HCT116 (cell line): ENCODE data around the gene RNF8. TPM values are rescaled to one million over a fixed set of nuclear protein-coding genes. Genes with fewer than 3 reads are reported as not detected.

Experiments
- ATAC-seq: fragments of 200-7000 bp; cut with Tn5 transposase; 2 replicates; pipeline ENCODE4 v1.9.1; 2020; ENCODE audit warnings: mild to moderate bottlenecking, moderate library complexity
- Bru-seq: library from RNA; stranded (reverse); fragments of 400-500 nt; gene quantifications from one replicate; lab custom pipeline; 2021; lab: Mats Ljungman, UMichigan
- BruChase-seq, 2 experiments: library from RNA; stranded (reverse); fragments of 400-500 nt; gene quantifications; one replicate each; lab custom pipeline; 2021; lab: Mats Ljungman, UMichigan
- BruUV-seq: library from RNA; stranded (reverse); fragments of 400-500 nt; replicated peaks from 2 replicates; lab custom pipeline; 2021; lab: Mats Ljungman, UMichigan
- CTCF ChIA-PET: fragments of 300-600 bp; sonication (Branson Sonifier 250); formaldehyde crosslinking; loops from one replicate; lab custom pipeline; 2021; ENCODE audit warnings: antibody characterized with exemption; lab: Charles Lee
- POLR2A ChIA-PET: fragments of 300-600, 350-600 bp; sonication (Branson Sonifier 250); formaldehyde crosslinking; loops from one replicate; lab custom pipeline; 2021; ENCODE audit warnings: antibody characterized with exemption; lab: Charles Lee
- RAD21 ChIA-PET, 2 experiments: fragments of 300-600 bp; sonication (Branson Sonifier 250); formaldehyde crosslinking; loops; one replicate each; lab custom pipeline; 2023; ENCODE audit warnings: low total read pairs in 2 of 2; ENCODE audit not compliant: uncharacterized antibody in 2 of 2, unreplicated experiment in 2 of 2, low non-redundant PET in 1 of 2; lab: Charles Lee
- DNase-seq: peaks from one replicate; pipeline ENCODE4 v3.0.0-alpha.2; 2010; ENCODE audit warnings: low read depth, low spot score
- H2AFZ ChIP-seq: fragments of 200-600 bp; shearing (Covaris generic), sonication (generic); 2 replicates; pipeline ENCODE4 v1.6.1; 2017; ENCODE audit warnings: low read depth, mixed run types, mixed read lengths, antibody characterized with exemption, low read length; ENCODE audit not compliant: poor library complexity, severe bottlenecking
- H3K27ac ChIP-seq: 2 replicates; pipeline ENCODE4 v1.5.1; 2012; ENCODE audit warnings: low read depth, low read length
- H3K27me3 ChIP-seq: fragments of 200-600 bp; sonication (generic); 2 replicates; pipeline ENCODE4 v1.6.1; 2016; ENCODE audit warnings: mixed run types, low read length, mixed read lengths; ENCODE audit not compliant: insufficient read depth
- H3K36me3 ChIP-seq, 2 experiments: fragments of 200-500 bp in 1 of 2; fragments of 200-600 bp in 1 of 2; sonication (Bioruptor generic) in 1 of 2; sonication (generic) in 1 of 2; 2 replicates each; pipeline versions ENCODE4 v1.5.1 to v1.6.1; 2014 to 2016; ENCODE audit warnings: low read length in 2 of 2, inconsistent platforms in 1 of 2, mixed read lengths in 1 of 2, mixed run types in 1 of 2; ENCODE audit not compliant: insufficient read depth in 2 of 2, control insufficient read depth in 1 of 2
- H3K4me1 ChIP-seq, 2 experiments: fragments of 200-600 bp in 1 of 2; sonication (generic) in 1 of 2; 2 replicates each; pipeline versions ENCODE4 v1.5.1 to v1.6.1; 2012 to 2017; ENCODE audit warnings: low read length in 2 of 2, inconsistent platforms in 1 of 2, mild to moderate bottlenecking in 1 of 2, mixed read lengths in 1 of 2, mixed run types in 1 of 2, moderate library complexity in 1 of 2; ENCODE audit not compliant: insufficient read depth in 2 of 2, control insufficient read depth in 1 of 2
- H3K4me2 ChIP-seq: fragments of 200-600 bp; sonication (generic); 2 replicates; pipeline ENCODE4 v1.6.1; 2017; ENCODE audit warnings: mixed run types, low read length, mixed read lengths
- H3K4me3 ChIP-seq, 2 experiments: fragments of 200-600 bp in 1 of 2; sonication (generic) in 1 of 2; replicated peaks in 1 of 2; 2 replicates each; pipeline ENCODE4 v1.5.1; 2011 to 2016; ENCODE audit warnings: low read length in 2 of 2, control low read depth in 1 of 2, low read depth in 1 of 2, mild to moderate bottlenecking in 1 of 2, mixed read lengths in 1 of 2, mixed run types in 1 of 2
- H3K79me2 ChIP-seq: fragments of 200-600 bp; sonication (generic); 2 replicates; pipeline ENCODE4 v1.6.1; 2017; ENCODE audit warnings: mild to moderate bottlenecking, mixed run types, low read length, moderate library complexity, mixed read lengths; ENCODE audit not compliant: insufficient read depth
- H3K9ac ChIP-seq: fragments of 200-600 bp; sonication (generic); 2 replicates; pipeline ENCODE4 v1.6.1; 2016; ENCODE audit warnings: low read length, mixed read lengths
- H3K9me2 ChIP-seq: fragments of 200-600 bp; sonication (generic), shearing (Covaris generic); 2 replicates; pipeline ENCODE4 v1.6.1; 2017; ENCODE audit warnings: mixed run types, mild to moderate bottlenecking, moderate library complexity; ENCODE audit not compliant: insufficient read depth
- H3K9me3 ChIP-seq, 2 experiments: fragments of 200-500 bp in 1 of 2; fragments of 200-600 bp in 1 of 2; sonication (Bioruptor generic) in 1 of 2; sonication (generic) in 1 of 2; 2 replicates each; pipeline ENCODE4 v1.6.1; 2014 to 2017; ENCODE audit warnings: low read length in 2 of 2, mixed read lengths in 2 of 2, inconsistent platforms in 1 of 2, low read depth in 1 of 2, mild to moderate bottlenecking in 1 of 2, mixed run types in 1 of 2, moderate library complexity in 1 of 2; ENCODE audit not compliant: control insufficient read depth in 1 of 2, insufficient read depth in 1 of 2
- H4K20me1 ChIP-seq: fragments of 200-600 bp; sonication (generic), shearing (Covaris generic); 2 replicates; pipeline ENCODE4 v1.6.1; 2017; ENCODE audit warnings: mixed run types, mild to moderate bottlenecking, moderate library complexity; ENCODE audit not compliant: insufficient read depth
- CBX3 ChIP-seq: IDR thresholded peaks from 2 replicates; pipeline ENCODE4 v1.6.1; 2012; ENCODE audit warnings: low read depth
- EZH2 ChIP-seq: fragments of 200-600 bp; sonication (generic); IDR thresholded peaks from 2 replicates; pipeline ENCODE4 v1.6.1; 2017; ENCODE audit warnings: antibody characterized with exemption, mixed run types
- POLR2A ChIP-seq: IDR thresholded peaks from 2 replicates; pipeline ENCODE4 v1.7.0; 2011; ENCODE audit warnings: borderline replicate concordance; ENCODE audit not compliant: insufficient read depth, insufficient read length; ENCODE audit errors: extremely low read depth
- POLR2AphosphoS5 ChIP-seq: IDR thresholded peaks from 2 replicates; pipeline ENCODE4 v1.6.1; 2011; ENCODE audit warnings: mild to moderate bottlenecking, low read depth, low read length, moderate library complexity
- SIN3A ChIP-seq: IDR thresholded peaks from 2 replicates; pipeline ENCODE4 v1.6.1; 2012; ENCODE audit warnings: low read depth
- SRF ChIP-seq: IDR thresholded peaks from 2 replicates; pipeline ENCODE4 v1.6.1; 2012; ENCODE audit warnings: low read depth
- YY1 ChIP-seq: IDR thresholded peaks from 2 replicates; pipeline ENCODE4 v1.6.1; 2011; ENCODE audit warnings: low read length, low read depth, moderate library complexity, mild to moderate bottlenecking; ENCODE audit not compliant: insufficient replicate concordance; ENCODE audit errors: extremely low read depth
- ZFX ChIP-seq: fragments of 450-650 bp; IDR thresholded peaks from 2 replicates; pipeline ENCODE4 v1.6.1; 2017
- intact Hi-C: fragments of 100-400 bp; cut with micrococcal nuclease; formaldehyde crosslinking; loops from 2 replicates; pipeline ENCODE4 v1.10.0; 2022
- long read RNA-seq: library from polyadenylated mRNA; unstranded; transcript quantifications from one replicate; pipeline ENCODE4 v2.0.0, GENCODE V29; 2021; ENCODE audit not compliant: unreplicated experiment
- polyA plus RNA-seq: library from polyadenylated mRNA; unstranded; fragments of >200 nt; gene quantifications from 2 replicates; pipeline ENCODE4 v1.2.1, GENCODE V29; 2012; ENCODE audit warnings: missing spikeins
- total RNA-seq: library from RNA; stranded (reverse); gene quantifications from one replicate; pipeline ENCODE4 v1.2.1, GENCODE V29; 2021; ENCODE audit not compliant: unreplicated experiment
- TF ChIP-seq, protein P1 (sequence below): IDR thresholded peaks from 2 replicates; pipeline ENCODE4 v1.6.1; 2012; ENCODE audit warnings: low read depth
- TF ChIP-seq, protein P2 (sequence below): IDR thresholded peaks from 2 replicates; pipeline ENCODE4 v1.6.1; 2012
- TF ChIP-seq, protein P3 (sequence below), 3 experiments: fragments of 200-600 bp in 1 of 3; sonication (generic) in 1 of 3; IDR thresholded peaks in 2 of 3; conservative IDR thresholded peaks in 1 of 3; 2 replicates each; pipeline ENCODE4 v1.5.1; 2012 to 2017; ENCODE audit warnings: low read depth in 2 of 3, low read length in 2 of 3, antibody characterized with exemption in 1 of 3, borderline replicate concordance in 1 of 3, control low read depth in 1 of 3, mild to moderate bottlenecking in 1 of 3, mixed read lengths in 1 of 3, mixed run types in 1 of 3, moderate library complexity in 1 of 3; ENCODE audit not compliant: insufficient read depth in 1 of 3

Gene RNF8, protein sequence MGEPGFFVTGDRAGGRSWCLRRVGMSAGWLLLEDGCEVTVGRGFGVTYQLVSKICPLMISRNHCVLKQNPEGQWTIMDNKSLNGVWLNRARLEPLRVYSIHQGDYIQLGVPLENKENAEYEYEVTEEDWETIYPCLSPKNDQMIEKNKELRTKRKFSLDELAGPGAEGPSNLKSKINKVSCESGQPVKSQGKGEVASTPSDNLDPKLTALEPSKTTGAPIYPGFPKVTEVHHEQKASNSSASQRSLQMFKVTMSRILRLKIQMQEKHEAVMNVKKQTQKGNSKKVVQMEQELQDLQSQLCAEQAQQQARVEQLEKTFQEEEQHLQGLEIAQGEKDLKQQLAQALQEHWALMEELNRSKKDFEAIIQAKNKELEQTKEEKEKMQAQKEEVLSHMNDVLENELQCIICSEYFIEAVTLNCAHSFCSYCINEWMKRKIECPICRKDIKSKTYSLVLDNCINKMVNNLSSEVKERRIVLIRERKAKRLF
- total RNA-seq (28.0 TPM), Bru-seq, nascent RNA (percentile 74 among the genes with signal in this experiment), BruChase-seq, experiment 1, labeled RNA remaining after a 6-hour chase (percentile 70 among the genes with signal in this experiment), BruChase-seq, experiment 2, labeled RNA remaining after a 2-hour chase (percentile 74 among the genes with signal in this experiment)
- 16.2 and 19.5 TPM in 2 replicates for polyA plus RNA-seq
- long read RNA-seq, full-length matches to known transcripts: 34 of 55 reads
- long read RNA-seq, partial matches to known transcripts: 6 of 55 reads
- long read RNA-seq, other reads (novel, unspliced or antisense): 15 of 55 reads

DNA sequence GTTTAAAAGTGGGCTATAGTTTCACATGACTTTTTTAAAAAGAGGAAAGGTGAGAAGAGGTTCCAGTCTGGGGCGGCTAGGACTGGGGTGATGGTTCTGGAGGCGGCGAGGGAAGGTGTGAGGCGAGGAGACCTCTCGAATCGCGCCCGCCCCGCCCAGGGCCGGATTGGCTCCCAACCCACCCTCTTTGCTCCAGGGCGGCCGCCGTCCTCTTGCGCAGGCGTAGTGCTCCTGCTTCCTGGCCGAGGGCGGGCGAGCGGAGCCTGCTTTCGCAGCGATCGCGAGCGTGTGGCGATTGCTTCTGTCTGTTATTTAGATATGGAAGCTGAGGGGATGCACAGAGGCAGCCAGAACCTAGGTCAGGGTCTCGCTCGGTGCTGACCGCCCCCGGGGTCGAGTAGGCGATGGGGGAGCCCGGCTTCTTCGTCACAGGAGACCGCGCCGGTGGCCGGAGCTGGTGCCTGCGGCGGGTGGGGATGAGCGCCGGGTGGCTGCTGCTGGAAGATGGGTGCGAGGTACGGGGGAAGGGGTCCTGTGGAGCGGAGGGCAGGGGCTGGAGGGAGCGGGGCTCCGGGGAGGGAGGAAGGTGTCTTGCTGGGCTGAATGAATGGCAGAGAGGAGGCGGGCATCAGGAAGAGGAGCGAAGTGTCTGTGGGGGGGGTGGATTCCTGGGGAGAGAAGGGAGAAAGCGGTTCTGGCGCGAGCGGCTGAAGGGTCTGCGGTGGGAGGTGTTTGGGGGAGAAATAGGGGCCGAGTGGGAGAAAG is at the start of gene RNF8:
TSS of gene RNF8 (plus strand) at position 223 of the 765 bp plus-strand sequence. CDS start at position 405, 182 bp downstream.
- peak within 1 kb of the TSS; percentile 52 for H3K27ac ChIP-seq
- ATAC-seq (peak; percentile 95), DNase-seq (peak; percentile 74)
- H3K79me2 ChIP-seq: peaks cover 48% of the 10 kb centered on the region
- BruUV-seq: no TSS peak
- TF ChIP-seq POLR2A (peak; percentile 68), YY1 (peak; percentile 79), POLR2AphosphoS5 (peak; percentile 92), ZFX (no peak), CBX3 (peak; percentile 67; the same call in 1 of the 2 replicates), SRF (peak; percentile 39; the same call in 1 of the 2 replicates), EZH2 (no peak), SIN3A (0 out of 2 replicates have a peak, but pooled peaks have one; percentile 38)
- TF ChIP-seq, protein P1, sequence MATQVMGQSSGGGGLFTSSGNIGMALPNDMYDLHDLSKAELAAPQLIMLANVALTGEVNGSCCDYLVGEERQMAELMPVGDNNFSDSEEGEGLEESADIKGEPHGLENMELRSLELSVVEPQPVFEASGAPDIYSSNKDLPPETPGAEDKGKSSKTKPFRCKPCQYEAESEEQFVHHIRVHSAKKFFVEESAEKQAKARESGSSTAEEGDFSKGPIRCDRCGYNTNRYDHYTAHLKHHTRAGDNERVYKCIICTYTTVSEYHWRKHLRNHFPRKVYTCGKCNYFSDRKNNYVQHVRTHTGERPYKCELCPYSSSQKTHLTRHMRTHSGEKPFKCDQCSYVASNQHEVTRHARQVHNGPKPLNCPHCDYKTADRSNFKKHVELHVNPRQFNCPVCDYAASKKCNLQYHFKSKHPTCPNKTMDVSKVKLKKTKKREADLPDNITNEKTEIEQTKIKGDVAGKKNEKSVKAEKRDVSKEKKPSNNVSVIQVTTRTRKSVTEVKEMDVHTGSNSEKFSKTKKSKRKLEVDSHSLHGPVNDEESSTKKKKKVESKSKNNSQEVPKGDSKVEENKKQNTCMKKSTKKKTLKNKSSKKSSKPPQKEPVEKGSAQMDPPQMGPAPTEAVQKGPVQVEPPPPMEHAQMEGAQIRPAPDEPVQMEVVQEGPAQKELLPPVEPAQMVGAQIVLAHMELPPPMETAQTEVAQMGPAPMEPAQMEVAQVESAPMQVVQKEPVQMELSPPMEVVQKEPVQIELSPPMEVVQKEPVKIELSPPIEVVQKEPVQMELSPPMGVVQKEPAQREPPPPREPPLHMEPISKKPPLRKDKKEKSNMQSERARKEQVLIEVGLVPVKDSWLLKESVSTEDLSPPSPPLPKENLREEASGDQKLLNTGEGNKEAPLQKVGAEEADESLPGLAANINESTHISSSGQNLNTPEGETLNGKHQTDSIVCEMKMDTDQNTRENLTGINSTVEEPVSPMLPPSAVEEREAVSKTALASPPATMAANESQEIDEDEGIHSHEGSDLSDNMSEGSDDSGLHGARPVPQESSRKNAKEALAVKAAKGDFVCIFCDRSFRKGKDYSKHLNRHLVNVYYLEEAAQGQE: no peak
- TF ChIP-seq, protein P2, sequence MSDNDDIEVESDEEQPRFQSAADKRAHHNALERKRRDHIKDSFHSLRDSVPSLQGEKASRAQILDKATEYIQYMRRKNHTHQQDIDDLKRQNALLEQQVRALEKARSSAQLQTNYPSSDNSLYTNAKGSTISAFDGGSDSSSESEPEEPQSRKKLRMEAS: peak; percentile 94
- TF ChIP-seq, protein P3, sequence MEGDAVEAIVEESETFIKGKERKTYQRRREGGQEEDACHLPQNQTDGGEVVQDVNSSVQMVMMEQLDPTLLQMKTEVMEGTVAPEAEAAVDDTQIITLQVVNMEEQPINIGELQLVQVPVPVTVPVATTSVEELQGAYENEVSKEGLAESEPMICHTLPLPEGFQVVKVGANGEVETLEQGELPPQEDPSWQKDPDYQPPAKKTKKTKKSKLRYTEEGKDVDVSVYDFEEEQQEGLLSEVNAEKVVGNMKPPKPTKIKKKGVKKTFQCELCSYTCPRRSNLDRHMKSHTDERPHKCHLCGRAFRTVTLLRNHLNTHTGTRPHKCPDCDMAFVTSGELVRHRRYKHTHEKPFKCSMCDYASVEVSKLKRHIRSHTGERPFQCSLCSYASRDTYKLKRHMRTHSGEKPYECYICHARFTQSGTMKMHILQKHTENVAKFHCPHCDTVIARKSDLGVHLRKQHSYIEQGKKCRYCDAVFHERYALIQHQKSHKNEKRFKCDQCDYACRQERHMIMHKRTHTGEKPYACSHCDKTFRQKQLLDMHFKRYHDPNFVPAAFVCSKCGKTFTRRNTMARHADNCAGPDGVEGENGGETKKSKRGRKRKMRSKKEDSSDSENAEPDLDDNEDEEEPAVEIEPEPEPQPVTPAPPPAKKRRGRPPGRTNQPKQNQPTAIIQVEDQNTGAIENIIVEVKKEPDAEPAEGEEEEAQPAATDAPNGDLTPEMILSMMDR (IDR thresholded peaks at IDR 0.05 in 2 of 3, conservative IDR thresholded peaks at IDR 0.05 in 1 of 3; ENCODE audit: borderline replicate concordance in 1 of 3, insufficient read depth in 1 of 3, low read depth in 2 of 3, low read length in 2 of 3): no peak
- no peaks in the 10 kb centered on the region for H3K9me3 ChIP-seq
- intact Hi-C loops: no loop called here
- H2AFZ ChIP-seq: peak within 1 kb of the TSS; percentile 96
- H3K36me3 ChIP-seq: no peaks in the 10 kb centered on the region
- H3K4me2 ChIP-seq: peak within 1 kb of the TSS; percentile 85
- CTCF ChIA-PET: no interaction called here
- no peaks in the 10 kb centered on the region for H3K27me3 ChIP-seq
- peaks cover 6 to 14% of the 10 kb centered on the region in 2 experiments; a peak in 3 of 4 replicates for H3K4me1 ChIP-seq
- H3K9ac ChIP-seq: peak within 1 kb of the TSS; percentile 86
- RAD21 ChIA-PET: no interaction called here
- no peaks in the 10 kb centered on the region for H3K9me2 ChIP-seq
- H4K20me1 ChIP-seq: no peaks in the 10 kb centered on the region
- POLR2A ChIA-PET: interaction anchor here (0.7 to 0.8 kb wide), 2 partner anchors 17 to 1275 kb away, joined by 3 read pairs; no protein-coding TSS in a partner anchor
- peak within 1 kb of the TSS; percentile 87 to 92 for H3K4me3 ChIP-seq
